Neural progenitor cell (in vitro differentiated cells): Measurements from ENCODE around the gene TMEM214. TPM values are rescaled to one million over a fixed set of nuclear protein-coding genes. Genes with fewer than 3 reads are reported as not detected.

Source experiments
- DNase-seq: peaks from one replicate; pipeline ENCODE4 v3.0.0-alpha.2; 2016; ENCODE audit warnings: low spot score
- H2AFZ ChIP-seq: fragments of 200-600 bp; sonication (generic); replicated peaks from 2 replicates; pipeline ENCODE4 v1.6.1; 2016; ENCODE audit warnings: antibody characterized with exemption
- H3F3A ChIP-seq: fragments of 200-600 bp; sonication (generic); 2 replicates; pipeline ENCODE4 v1.6.1; 2016; ENCODE audit warnings: antibody characterized with exemption, low read depth
- H3K27ac ChIP-seq: fragments of 200-600 bp; sonication (generic); 2 replicates; pipeline ENCODE4 v1.5.1; 2016; ENCODE audit warnings: mild to moderate bottlenecking
- H3K27me3 ChIP-seq: fragments of 200-600 bp; sonication (generic); 2 replicates; pipeline ENCODE4 v1.6.1; 2016; ENCODE audit warnings: mild to moderate bottlenecking, moderate library complexity
- H3K36me3 ChIP-seq: fragments of 200-600 bp; sonication (generic); 2 replicates; pipeline ENCODE4 v1.5.1; 2016
- H3K4me1 ChIP-seq: fragments of 200-600 bp; sonication (generic); 2 replicates; pipeline ENCODE4 v1.6.1; 2016; ENCODE audit warnings: mixed run types
- H3K4me2 ChIP-seq: fragments of 200-600 bp; sonication (generic); 2 replicates; pipeline ENCODE4 v1.6.1; 2016
- H3K4me3 ChIP-seq: fragments of 200-600 bp; sonication (generic); 2 replicates; pipeline ENCODE4 v1.5.1; 2016
- H3K79me2 ChIP-seq: fragments of 200-600 bp; sonication (generic); 2 replicates; pipeline ENCODE4 v1.6.1; 2016; ENCODE audit warnings: low read depth
- H3K9ac ChIP-seq: fragments of 200-600 bp; sonication (generic); 2 replicates; pipeline ENCODE4 v1.6.1; 2016
- H3K9me3 ChIP-seq: fragments of 200-600 bp; sonication (generic); 2 replicates; pipeline ENCODE4 v1.5.1; 2016; ENCODE audit warnings: low read depth
- H4K20me1 ChIP-seq: fragments of 200-600 bp; sonication (generic); 2 replicates; pipeline ENCODE4 v1.6.1; 2016; ENCODE audit warnings: low read depth
- H3K27ac Mint-ChIP-seq: 3 replicates; pipeline ENCODE4 v1.8.0; 2021; ENCODE audit warnings: mixed read lengths
- H3K27me3 Mint-ChIP-seq: 2 replicates; pipeline ENCODE4 v1.8.0; 2022; ENCODE audit warnings: low read depth, mild to moderate bottlenecking, inconsistent platforms, moderate library complexity, mixed read lengths; ENCODE audit not compliant: insufficient read depth
- H3K36me3 Mint-ChIP-seq: 3 replicates; pipeline ENCODE4 v1.8.0; 2021; ENCODE audit warnings: mixed read lengths
- H3K4me1 Mint-ChIP-seq: 3 replicates; pipeline ENCODE4 v1.8.0; 2021; ENCODE audit warnings: mixed read lengths
- H3K4me3 Mint-ChIP-seq: 3 replicates; pipeline ENCODE4 v1.8.0; 2021; ENCODE audit warnings: mild to moderate bottlenecking, moderate library complexity, mixed read lengths
- H3K9me3 Mint-ChIP-seq: 3 replicates; pipeline ENCODE4 v1.8.0; 2020; ENCODE audit warnings: mixed read lengths
- CTCF ChIP-seq: fragments of 200-600 bp; sonication (generic); IDR thresholded peaks from 2 replicates; pipeline ENCODE4 v1.5.1; 2017; ENCODE audit warnings: antibody characterized with exemption, mild to moderate bottlenecking
- EZH2 ChIP-seq: fragments of 200-600 bp; sonication (generic); IDR thresholded peaks from 2 replicates; pipeline ENCODE4 v1.6.1; 2017; ENCODE audit warnings: antibody characterized with exemption, mild to moderate bottlenecking, moderate library complexity
- EZH2phosphoT487 ChIP-seq: fragments of 200-600 bp; sonication (generic); IDR thresholded peaks from 2 replicates; pipeline ENCODE4 v1.6.1; 2017; ENCODE audit warnings: antibody characterized with exemption
- total RNA-seq: library from RNA; depleted of rRNA; stranded (reverse); fragments of >200 nt; gene quantifications from 2 replicates; pipeline ENCODE4 v1.2.3, GENCODE V29; 2015; ENCODE audit warnings: low replicate concordance

TMEM214 gene
- total RNA-seq = 18.1 and 26.1 TPM in 2 replicates

- Histone ChIP-seq H3K4me3 (peak within 1 kb of the TSS; percentile 88), H2AFZ (peak within 1 kb of the TSS; percentile 100), H3K27ac (no peak within 1 kb of the TSS), H3K4me2 (peak within 1 kb of the TSS; percentile 96), H4K20me1 (peaks cover 21% of the 10 kb centered on the region), H3K4me1 (peaks cover 5% of the 10 kb centered on the region), H3K9ac (peak within 1 kb of the TSS; percentile 65), H3K79me2 (peaks cover 20% of the 10 kb centered on the region), H3F3A (no peaks in the 10 kb centered on the region), H3K36me3 (no peaks in the 10 kb centered on the region), H3K27me3 (no peaks in the 10 kb centered on the region), H3K9me3 (no peaks in the 10 kb centered on the region)
- Mint-ChIP-seq H3K4me1 (peaks cover 27% of the 10 kb centered on the region), H3K4me3 (peak within 1 kb of the TSS; percentile 96), H3K27ac (peak within 1 kb of the TSS; percentile 78), H3K36me3 (peaks cover 24% of the 10 kb centered on the region), H3K27me3 (peaks cover 5% of the 10 kb centered on the region), H3K9me3 (no peaks in the 10 kb centered on the region)
- peak; percentile 93 for DNase-seq
- TF ChIP-seq EZH2 (no peak), EZH2phosphoT487 (no peak), CTCF (peak; percentile 24)
Observed at GRCh38 chr2:27032495-27033252, at the start of gene TMEM214. Gene TMEM214, plus strand, starts transcription at chr2:27032965. Its CDS starts 51 bp downstream, at chr2:27033016.

GRCh38 chr2:26983746-26984145 lies 49.0 kb upstream of the TMEM214 start:
- no peak for TF ChIP-seq EZH2
- no peak for TF ChIP-seq EZH2phosphoT487
- no peak for TF ChIP-seq CTCF
- peaks cover 10% of the 10 kb centered on the region for H3K4me1 ChIP-seq
- H3K79me2 ChIP-seq = no peaks in the 10 kb centered on the region
- Mint-ChIP-seq H3K36me3 (peaks cover 3% of the 10 kb centered on the region), H3K4me1 (peaks cover 4% of the 10 kb centered on the region), H3K27ac (no peak overlapping the region), H3K9me3 (no peaks in the 10 kb centered on the region), H3K4me3 (no peak overlapping the region), H3K27me3 (no peaks in the 10 kb centered on the region)
- H3K4me2 ChIP-seq = no peak overlapping the region
- H3K4me3 ChIP-seq = no peak overlapping the region
- no peak overlapping the region for H2AFZ ChIP-seq
- no peak for DNase-seq
- H3K27ac ChIP-seq = no peak overlapping the region
- H3F3A ChIP-seq = no peaks in the 10 kb centered on the region
- peaks cover 7% of the 10 kb centered on the region for H4K20me1 ChIP-seq
- H3K9me3 ChIP-seq = no peaks in the 10 kb centered on the region
- H3K36me3 ChIP-seq = no peaks in the 10 kb centered on the region
- H3K9ac ChIP-seq = no peak overlapping the region
- no peaks in the 10 kb centered on the region for H3K27me3 ChIP-seq

GRCh38 chr2:26985807-26986206 lies 47.0 kb upstream of the TMEM214 start:
- Histone ChIP-seq H3K79me2 (no peaks in the 10 kb centered on the region), H3K9ac (no peak overlapping the region), H3K9me3 (no peaks in the 10 kb centered on the region), H4K20me1 (peaks cover 7% of the 10 kb centered on the region), H3K4me3 (no peak overlapping the region), H3K36me3 (no peaks in the 10 kb centered on the region), H3K27me3 (no peaks in the 10 kb centered on the region), H2AFZ (no peak overlapping the region), H3K27ac (no peak overlapping the region), H3K4me1 (peaks cover 10% of the 10 kb centered on the region), H3K4me2 (no peak overlapping the region), H3F3A (no peaks in the 10 kb centered on the region)
- DNase-seq = no peak
- Mint-ChIP-seq H3K27me3 (no peaks in the 10 kb centered on the region), H3K4me3 (no peak overlapping the region), H3K4me1 (peaks cover 13% of the 10 kb centered on the region), H3K27ac (no peak overlapping the region), H3K36me3 (peaks cover 3% of the 10 kb centered on the region), H3K9me3 (no peaks in the 10 kb centered on the region)
- TF ChIP-seq CTCF (no peak), EZH2phosphoT487 (no peak), EZH2 (no peak)
